Calu3 (cell line): ENCODE results near the gene CDC16. TPM values are rescaled to one million over a fixed set of nuclear protein-coding genes. Genes with fewer than 3 reads are reported as not detected.

Experiments
- BruUV-seq: library from RNA; stranded (reverse); fragments of 400-500 nt; replicated peaks from 2 replicates; lab custom pipeline; 2021; lab: Mats Ljungman, UMichigan
- CTCF ChIA-PET: fragments of 300-600 bp; sonication (Branson Sonifier 250); formaldehyde crosslinking; loops from one replicate; lab custom pipeline; 2022; ENCODE audit warnings: antibody characterized with exemption; lab: Charles Lee
- DNase-seq: peaks from one replicate; pipeline ENCODE4 v3.0.0; 2022
- H3K27ac Mint-ChIP-seq: one replicate; pipeline ENCODE4 v1.8.0; 2022; ENCODE audit warnings: mixed read lengths; ENCODE audit not compliant: unreplicated experiment
- H3K27me3 Mint-ChIP-seq: one replicate; pipeline ENCODE4 v1.8.0; 2022; ENCODE audit warnings: mixed read lengths; ENCODE audit not compliant: unreplicated experiment
- H3K36me3 Mint-ChIP-seq: one replicate; pipeline ENCODE4 v1.8.0; 2022; ENCODE audit warnings: mild to moderate bottlenecking, moderate library complexity, mixed read lengths; ENCODE audit not compliant: insufficient read depth, unreplicated experiment
- H3K4me1 Mint-ChIP-seq: one replicate; pipeline ENCODE4 v1.8.0; 2022; ENCODE audit warnings: mild to moderate bottlenecking, low read depth, mixed read lengths; ENCODE audit not compliant: unreplicated experiment
- H3K4me3 Mint-ChIP-seq: one replicate; pipeline ENCODE4 v1.8.0; 2022; ENCODE audit warnings: mild to moderate bottlenecking, low read depth, moderate library complexity, mixed read lengths; ENCODE audit not compliant: unreplicated experiment
- H3K9me3 Mint-ChIP-seq: one replicate; pipeline ENCODE4 v1.8.0; 2022; ENCODE audit warnings: low read depth, mixed read lengths; ENCODE audit not compliant: unreplicated experiment
- intact Hi-C: fragments of 100-400 bp; cut with micrococcal nuclease; formaldehyde crosslinking; loops from one replicate; pipeline ENCODE4 v1.10.0; 2022; ENCODE audit not compliant: unreplicated experiment
- total RNA-seq: library from RNA; stranded (reverse); gene quantifications from 2 replicates; pipeline ENCODE4 v1.2.3, GENCODE V29; 2022
- TF ChIP-seq, protein P1 (sequence below): fragments of 200-600 bp; IDR thresholded peaks from one replicate; pipeline ENCODE4 v1.8.0; 2022; ENCODE audit warnings: antibody characterized with exemption; ENCODE audit not compliant: unreplicated experiment

The CDC16 gene
- total RNA-seq, 1 experiment from 2014 or later = 15.7 TPM

DNA sequence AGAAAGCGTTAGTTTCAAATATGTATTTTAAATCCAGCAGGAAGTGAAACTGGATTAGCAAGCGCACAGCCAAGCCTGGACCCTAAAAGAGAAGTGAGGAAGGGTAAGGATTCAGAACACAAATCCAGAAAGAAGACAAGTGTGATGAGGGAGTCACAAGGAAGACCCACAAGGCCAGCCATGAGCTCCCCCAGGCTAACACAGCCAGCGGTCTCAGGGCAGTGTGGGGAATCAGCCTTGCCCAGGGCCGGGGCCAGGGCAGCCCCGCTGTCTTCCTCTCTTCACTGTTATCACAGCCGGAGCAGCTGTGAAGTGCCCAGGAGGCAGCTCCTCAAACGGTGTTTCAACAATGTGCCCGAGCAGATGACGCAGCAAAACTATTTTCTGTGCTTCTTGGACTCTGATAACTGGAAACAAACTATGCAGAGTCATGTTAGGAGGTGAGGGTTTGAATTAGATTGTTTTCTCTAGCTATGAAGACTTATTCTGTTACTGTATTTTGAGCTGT is 12.2 kb upstream of the CDC16 start:
- intact Hi-C loops = no loop called here
- no peaks in the 10 kb centered on the region for H3K9me3 Mint-ChIP-seq
- no peak overlapping the region for H3K4me3 Mint-ChIP-seq
- DNase-seq = no peak
- no peak overlapping the region for H3K27ac Mint-ChIP-seq
- CTCF ChIA-PET = no interaction called here
- TF ChIP-seq, protein P1, sequence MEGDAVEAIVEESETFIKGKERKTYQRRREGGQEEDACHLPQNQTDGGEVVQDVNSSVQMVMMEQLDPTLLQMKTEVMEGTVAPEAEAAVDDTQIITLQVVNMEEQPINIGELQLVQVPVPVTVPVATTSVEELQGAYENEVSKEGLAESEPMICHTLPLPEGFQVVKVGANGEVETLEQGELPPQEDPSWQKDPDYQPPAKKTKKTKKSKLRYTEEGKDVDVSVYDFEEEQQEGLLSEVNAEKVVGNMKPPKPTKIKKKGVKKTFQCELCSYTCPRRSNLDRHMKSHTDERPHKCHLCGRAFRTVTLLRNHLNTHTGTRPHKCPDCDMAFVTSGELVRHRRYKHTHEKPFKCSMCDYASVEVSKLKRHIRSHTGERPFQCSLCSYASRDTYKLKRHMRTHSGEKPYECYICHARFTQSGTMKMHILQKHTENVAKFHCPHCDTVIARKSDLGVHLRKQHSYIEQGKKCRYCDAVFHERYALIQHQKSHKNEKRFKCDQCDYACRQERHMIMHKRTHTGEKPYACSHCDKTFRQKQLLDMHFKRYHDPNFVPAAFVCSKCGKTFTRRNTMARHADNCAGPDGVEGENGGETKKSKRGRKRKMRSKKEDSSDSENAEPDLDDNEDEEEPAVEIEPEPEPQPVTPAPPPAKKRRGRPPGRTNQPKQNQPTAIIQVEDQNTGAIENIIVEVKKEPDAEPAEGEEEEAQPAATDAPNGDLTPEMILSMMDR = no peak
- BruUV-seq = no TSS peak
- peaks cover 7% of the 10 kb centered on the region for H3K27me3 Mint-ChIP-seq
- no peaks in the 10 kb centered on the region for H3K4me1 Mint-ChIP-seq
- no peaks in the 10 kb centered on the region for H3K36me3 Mint-ChIP-seq

- Mint-ChIP-seq H3K9me3 (no peaks in the 10 kb centered on the region), H3K36me3 (no peaks in the 10 kb centered on the region), H3K27ac (no peak overlapping the region), H3K27me3 (peaks cover 14% of the 10 kb centered on the region), H3K4me1 (no peaks in the 10 kb centered on the region), H3K4me3 (no peak overlapping the region)
- intact Hi-C loops = no loop called here
- DNase-seq = no peak
- TF ChIP-seq, protein P1 = no peak
- CTCF ChIA-PET = no interaction called here
- no TSS peak for BruUV-seq
These were observed 10.5 kb upstream of the CDC16 start for GRCh38 chr13:114224201-114224600.

- DNase-seq = no peak
- BruUV-seq = no TSS peak
- no peaks in the 10 kb centered on the region for H3K9me3 Mint-ChIP-seq
- H3K4me3 Mint-ChIP-seq = no peak overlapping the region
- no peak overlapping the region for H3K27ac Mint-ChIP-seq
- H3K4me1 Mint-ChIP-seq = no peaks in the 10 kb centered on the region
- CTCF ChIA-PET = no interaction called here
- H3K27me3 Mint-ChIP-seq = peaks cover 14% of the 10 kb centered on the region
- TF ChIP-seq, protein P1 = no peak
- H3K36me3 Mint-ChIP-seq = no peaks in the 10 kb centered on the region
- intact Hi-C loops = loop anchor here (5.0 kb wide), 1 partner anchor 273 kb away; no protein-coding TSS in a partner anchor
These were observed 9.1 kb upstream of the CDC16 start for GRCh38 chr13:114225610-114226009.

DNA sequence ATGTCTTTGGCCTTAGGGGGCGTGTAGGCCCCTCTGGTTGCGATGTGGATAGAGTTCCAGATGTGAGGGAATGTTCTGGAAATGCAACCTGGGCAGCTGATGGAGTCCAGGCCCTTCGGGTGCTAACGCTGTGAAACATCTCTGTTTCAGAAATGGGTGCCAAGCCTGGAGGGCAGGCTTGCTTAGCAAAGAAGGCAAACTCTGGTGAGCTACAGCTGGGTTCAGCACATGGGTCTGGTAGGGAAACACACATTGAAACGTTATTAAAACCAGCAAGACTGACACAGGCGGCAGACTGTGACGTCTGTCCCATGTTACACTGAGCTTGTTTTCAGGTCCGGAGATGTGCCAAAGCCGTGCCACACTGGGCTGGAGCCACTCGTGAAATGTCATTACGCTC is 8.6 kb upstream of the CDC16 start:
- peaks cover 14% of the 10 kb centered on the region for H3K27me3 Mint-ChIP-seq
- no peaks in the 10 kb centered on the region for H3K4me1 Mint-ChIP-seq
- BruUV-seq = no TSS peak
- H3K36me3 Mint-ChIP-seq = no peaks in the 10 kb centered on the region
- TF ChIP-seq, protein P1 = no peak
- intact Hi-C loops = loop anchor here (5.0 kb wide), 1 partner anchor 274 kb away; no protein-coding TSS in a partner anchor
- H3K4me3 Mint-ChIP-seq = no peak overlapping the region
- no peaks in the 10 kb centered on the region for H3K9me3 Mint-ChIP-seq
- H3K27ac Mint-ChIP-seq = no peak overlapping the region
- DNase-seq = no peak
- CTCF ChIA-PET = no interaction called here
